ENCODE data around the gene TEX47. TPM values are rescaled to one million over a fixed set of nuclear protein-coding genes. Genes with fewer than 3 reads are reported as not detected.

Gene TEX47
- not detected for total RNA-seq (2021; fragmentation: NEBNext Ultra II Directional; extraction: Animal tissue kit (Norgen Biotek cat#: 25700))
- long read RNA-seq = 0 reads

GRCh38 chr7:88795553-88795952, at the start of gene TEX47:
Gene TEX47 (minus strand): TSS chr7:88795737. CDS start chr7:88794942, 795 bp downstream.
- Mint-ChIP-seq H3K4me3 (no peak within 1 kb of the TSS), H3K27ac (no peak within 1 kb of the TSS), H3K27me3 (ENCODE audit: insufficient read depth) (no peaks in the 10 kb centered on the region), H3K9me3 (peaks cover 10% of the 10 kb centered on the region), H3K36me3 (ENCODE audit: low read depth) (no peaks in the 10 kb centered on the region), H3K4me1 (ENCODE audit: low read depth) (no peaks in the 10 kb centered on the region)
- DNase-seq = no peak
- TF ChIP-seq CTCF (IDR thresholded peaks at IDR 0.05) = no peak

- peaks cover 26% of the 10 kb centered on the region for H3K9me3 Mint-ChIP-seq
- H3K27ac Mint-ChIP-seq = no peak overlapping the region
- H3K4me1 Mint-ChIP-seq (ENCODE audit: low read depth) = no peaks in the 10 kb centered on the region
- H3K36me3 Mint-ChIP-seq (ENCODE audit: low read depth) = no peaks in the 10 kb centered on the region
- H3K4me3 Mint-ChIP-seq = no peak overlapping the region
- no peak for DNase-seq
- no peaks in the 10 kb centered on the region; the same call in 1 of the 2 replicates for H3K27me3 Mint-ChIP-seq (ENCODE audit: insufficient read depth)
- TF ChIP-seq CTCF (IDR thresholded peaks at IDR 0.05) = no peak
These were observed 49.6 kb upstream of the TEX47 start for GRCh38 chr7:88845091-88845490.

GRCh38 chr7:88842201-88842600, 46.7 kb upstream of the TEX47 start:
- no peaks in the 10 kb centered on the region for H3K36me3 Mint-ChIP-seq (ENCODE audit: low read depth)
- H3K27ac Mint-ChIP-seq = no peak overlapping the region
- no peak for DNase-seq
- TF ChIP-seq CTCF (IDR thresholded peaks at IDR 0.05) = no peak
- H3K4me1 Mint-ChIP-seq (ENCODE audit: low read depth) = no peaks in the 10 kb centered on the region
- H3K27me3 Mint-ChIP-seq (ENCODE audit: insufficient read depth) = no peaks in the 10 kb centered on the region
- H3K9me3 Mint-ChIP-seq = peaks cover 11% of the 10 kb centered on the region
- no peak overlapping the region for H3K4me3 Mint-ChIP-seq

GRCh38 chr7:88835147-88835728, 39.7 kb upstream of the TEX47 start:
- peak; percentile 17; the same call in 1 of the 2 replicates for TF ChIP-seq CTCF (IDR thresholded peaks at IDR 0.05)
- Mint-ChIP-seq H3K27me3 (ENCODE audit: insufficient read depth) (no peaks in the 10 kb centered on the region), H3K36me3 (ENCODE audit: low read depth) (no peaks in the 10 kb centered on the region), H3K4me1 (ENCODE audit: low read depth) (no peaks in the 10 kb centered on the region), H3K27ac (no peak overlapping the region), H3K4me3 (no peak overlapping the region), H3K9me3 (0 out of 2 replicates have a peak, but pooled peaks cover 4% of the 10 kb centered on the region)
- no peak for DNase-seq

GRCh38 chr7:88826222-88826621, 30.7 kb upstream of the TEX47 start:
- DNase-seq = no peak
- no peaks in the 10 kb centered on the region; the same call in 1 of the 2 replicates for H3K27me3 Mint-ChIP-seq (ENCODE audit: insufficient read depth)
- H3K36me3 Mint-ChIP-seq (ENCODE audit: low read depth) = no peaks in the 10 kb centered on the region
- no peaks in the 10 kb centered on the region for H3K4me1 Mint-ChIP-seq (ENCODE audit: low read depth)
- H3K27ac Mint-ChIP-seq = no peak overlapping the region
- no peak for TF ChIP-seq CTCF (IDR thresholded peaks at IDR 0.05)
- no peak overlapping the region for H3K4me3 Mint-ChIP-seq
- H3K9me3 Mint-ChIP-seq = peaks cover 24% of the 10 kb centered on the region
